Fibroblast of skin of left biceps (primary cell): ENCODE results near the gene EPB41L2.
A peak's percentile ranks its signal among the peaks of the same experiment; 100 is the strongest.
"Not testable (repeated sequence)": the region's sequence is repeated elsewhere in the genome, so short reads cannot be mapped to it uniquely, and the experiment has no call there.

ENCODE experiments used
- DNase-seq, 2 experiments: peaks; one replicate each; pipeline ENCODE4 v3.0.0-alpha.2; 2013; ENCODE audit warnings: low read depth in 2 of 2

Gene EPB41L2

DNA sequence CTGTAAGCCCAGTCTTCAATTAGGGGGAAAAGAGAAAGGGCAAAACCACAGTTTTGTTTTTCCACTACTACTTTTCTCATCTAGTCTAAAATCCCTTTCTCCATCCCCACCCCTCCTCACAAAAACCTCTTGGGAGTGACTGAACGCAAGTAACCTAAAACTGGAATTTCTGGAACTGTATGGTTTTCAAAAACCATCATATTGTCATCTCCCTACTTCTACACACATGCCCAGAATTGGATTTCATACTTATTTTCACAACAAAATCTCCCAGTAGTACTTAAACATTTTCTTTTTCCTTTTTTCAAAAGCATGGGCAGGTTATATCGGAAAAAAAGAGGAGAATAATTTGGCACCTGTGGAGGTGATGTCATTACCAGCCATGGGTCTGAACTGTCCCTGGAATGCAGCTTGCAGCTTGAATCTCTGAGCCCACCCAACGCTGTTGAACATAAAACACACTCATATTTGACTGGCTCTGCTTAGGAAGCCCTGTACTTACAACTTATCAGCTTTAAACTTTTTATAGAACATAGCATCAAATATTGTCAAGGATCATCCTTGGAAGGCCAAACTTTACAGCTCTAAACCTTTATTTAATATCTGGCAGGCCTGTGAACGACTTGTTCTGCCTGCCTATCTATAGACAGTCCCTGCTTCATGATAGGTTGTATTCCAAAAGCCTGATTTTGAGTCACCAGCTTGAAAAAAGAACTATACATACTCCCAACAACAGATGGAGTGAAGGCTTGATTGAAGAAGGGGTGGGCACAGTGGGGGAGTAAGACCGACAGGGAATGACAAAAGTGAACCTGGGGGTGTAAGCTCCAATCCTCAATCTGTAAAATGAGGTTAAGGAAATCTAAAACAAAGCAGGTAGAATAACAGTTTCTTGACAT lies 59.3 kb downstream of the EPB41L2 start:
- no peak for DNase-seq

DNA sequence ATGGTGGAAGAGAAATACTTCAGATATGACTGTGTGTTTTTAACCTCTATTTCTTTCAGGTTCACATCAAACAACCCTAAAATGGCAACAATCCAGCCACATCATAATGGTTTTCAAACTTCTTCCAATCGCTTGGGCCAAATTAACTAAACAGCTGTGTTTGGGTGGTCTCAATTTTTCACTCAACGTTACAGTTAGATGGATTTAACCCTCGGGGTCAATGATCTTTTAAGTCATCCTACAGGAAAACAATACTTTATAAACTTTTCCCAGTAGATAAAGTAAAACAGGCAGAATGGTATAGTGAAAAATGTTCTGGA lies 60.4 kb downstream of the EPB41L2 start:
- DNase-seq, result no peak

DNA sequence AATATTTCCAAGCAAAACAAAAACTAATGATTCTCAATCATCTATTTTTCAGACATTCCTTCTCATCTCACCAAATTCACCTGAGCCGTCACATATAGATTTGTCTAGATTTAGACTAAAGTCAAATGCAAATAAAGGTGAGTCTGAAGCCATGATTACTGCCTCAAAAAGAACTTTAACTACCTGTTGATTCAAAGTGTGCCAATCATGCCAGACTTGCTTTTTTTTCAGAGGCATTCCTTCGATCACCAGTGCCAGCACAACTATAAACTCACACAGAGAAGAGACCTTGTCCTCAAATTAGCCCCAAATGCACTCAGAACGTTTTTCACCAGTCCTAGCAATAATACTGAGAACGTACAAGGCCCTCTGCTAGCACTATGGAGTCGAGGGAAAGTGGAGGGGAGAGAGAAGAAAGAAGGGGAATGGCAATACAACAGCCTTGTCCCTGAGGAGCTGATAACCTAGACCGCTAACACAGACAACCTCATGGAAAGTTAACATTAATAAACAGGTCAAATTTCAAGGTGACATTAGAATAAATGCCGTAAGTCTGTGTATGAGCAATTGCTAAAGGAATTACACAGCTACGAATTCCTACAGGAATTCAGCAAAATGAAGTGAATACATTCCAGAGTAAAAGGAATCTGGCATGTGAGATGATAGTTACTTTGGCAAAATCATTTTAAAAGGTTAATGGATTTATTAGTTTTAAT lies 60.9 kb downstream of the EPB41L2 start:
- DNase-seq, result no peak

DNA sequence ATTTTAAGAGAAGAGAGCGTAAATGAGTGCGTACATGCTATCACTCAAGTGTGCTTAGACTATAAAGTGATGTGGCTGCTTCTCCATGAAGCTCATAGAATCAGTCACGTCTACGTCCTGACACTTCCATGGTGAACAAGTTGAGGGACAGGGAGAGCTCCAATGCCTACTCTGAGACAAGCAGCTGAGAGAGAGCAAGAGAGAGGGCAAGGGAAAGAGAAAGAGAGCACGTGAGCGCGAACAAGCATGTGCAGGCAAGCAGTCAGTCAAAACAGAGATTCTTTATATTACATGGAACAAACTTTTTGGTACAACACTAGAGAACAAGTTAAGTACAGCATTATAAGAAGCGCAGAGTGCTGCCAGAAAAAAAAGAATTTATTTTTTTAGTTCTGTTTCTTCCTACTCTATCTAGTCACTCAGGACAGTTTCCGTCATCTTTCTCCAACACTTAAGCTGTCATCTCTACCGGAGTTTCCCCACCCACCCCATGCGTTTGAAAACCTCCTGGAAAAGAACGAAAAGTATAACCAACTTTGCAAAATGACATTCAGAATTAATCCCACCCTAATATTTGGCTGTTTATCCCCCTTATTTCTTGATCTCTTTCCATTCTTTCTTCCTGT lies 61.8 kb downstream of the EPB41L2 start:
- no peak for DNase-seq

DNA sequence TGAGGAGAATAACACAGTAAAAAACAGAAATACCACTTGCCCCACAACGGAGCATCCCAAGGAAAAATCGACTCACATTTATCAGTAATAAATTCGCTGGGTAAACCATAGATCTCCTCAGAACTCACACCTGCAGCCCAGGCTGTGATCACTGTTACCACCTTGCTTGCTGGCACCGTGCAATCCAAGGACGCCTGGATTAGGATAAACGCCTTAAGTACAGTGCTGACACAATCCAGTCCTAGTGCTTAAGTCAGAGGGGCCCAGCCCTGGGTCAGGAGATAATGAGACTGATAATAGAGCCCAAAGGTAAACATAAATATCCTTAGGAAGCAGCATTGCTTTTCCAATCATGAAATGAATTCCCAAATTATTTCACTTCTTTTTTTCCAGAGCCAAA lies 62.5 kb downstream of the EPB41L2 start:
- no peak for DNase-seq

DNA sequence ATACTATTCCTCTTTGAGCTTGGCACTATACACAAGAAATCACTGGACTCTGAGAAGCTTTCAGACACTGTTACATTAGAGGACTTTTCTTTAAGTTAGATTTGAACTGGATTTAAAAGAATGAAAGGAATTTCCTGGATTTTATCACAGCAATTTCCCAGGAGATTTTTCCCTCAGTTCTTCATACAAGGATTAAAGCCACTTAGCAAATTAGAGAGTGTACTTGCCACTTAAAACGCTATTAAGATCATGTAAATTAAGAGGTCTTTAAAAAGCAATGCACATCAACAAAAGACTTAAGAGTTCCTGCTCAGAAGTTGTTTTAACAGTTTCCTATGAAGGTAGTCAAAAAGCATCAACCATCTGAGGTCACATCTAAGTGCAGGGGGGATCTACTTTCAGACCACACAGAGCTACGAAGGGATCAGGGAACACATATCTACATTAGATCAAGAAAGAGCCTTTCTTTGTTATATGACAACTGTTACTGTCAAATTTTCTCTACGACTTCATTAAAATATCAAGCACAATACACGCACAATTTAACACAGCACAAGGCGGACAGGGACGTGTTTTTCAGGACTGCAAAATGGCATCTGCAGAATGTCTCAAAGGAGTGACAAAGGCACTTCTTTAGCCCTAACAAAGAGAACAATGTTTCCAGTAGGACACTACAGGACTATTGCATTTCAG lies 65.8 kb downstream of the EPB41L2 start:
- no peak for DNase-seq

DNA sequence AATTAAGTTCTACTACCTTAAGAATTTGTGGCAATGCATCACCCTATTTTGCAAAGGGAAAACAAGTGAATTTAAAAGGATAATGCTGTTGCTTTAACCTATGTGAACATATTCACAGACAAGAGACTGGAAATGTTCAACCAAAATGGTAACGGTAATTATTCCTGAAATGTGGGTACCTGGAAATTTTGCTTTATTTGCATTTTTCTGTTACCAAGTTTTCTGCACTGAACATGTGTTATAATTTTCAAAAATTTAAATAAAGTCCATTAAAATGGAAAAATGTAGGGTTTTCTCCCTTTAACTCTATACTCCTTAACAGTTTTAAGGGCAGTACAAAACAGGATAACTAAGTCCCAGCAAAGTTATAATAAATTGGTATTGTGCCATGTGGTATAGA lies 66.4 kb downstream of the EPB41L2 start:
- DNase-seq, result no peak

DNA sequence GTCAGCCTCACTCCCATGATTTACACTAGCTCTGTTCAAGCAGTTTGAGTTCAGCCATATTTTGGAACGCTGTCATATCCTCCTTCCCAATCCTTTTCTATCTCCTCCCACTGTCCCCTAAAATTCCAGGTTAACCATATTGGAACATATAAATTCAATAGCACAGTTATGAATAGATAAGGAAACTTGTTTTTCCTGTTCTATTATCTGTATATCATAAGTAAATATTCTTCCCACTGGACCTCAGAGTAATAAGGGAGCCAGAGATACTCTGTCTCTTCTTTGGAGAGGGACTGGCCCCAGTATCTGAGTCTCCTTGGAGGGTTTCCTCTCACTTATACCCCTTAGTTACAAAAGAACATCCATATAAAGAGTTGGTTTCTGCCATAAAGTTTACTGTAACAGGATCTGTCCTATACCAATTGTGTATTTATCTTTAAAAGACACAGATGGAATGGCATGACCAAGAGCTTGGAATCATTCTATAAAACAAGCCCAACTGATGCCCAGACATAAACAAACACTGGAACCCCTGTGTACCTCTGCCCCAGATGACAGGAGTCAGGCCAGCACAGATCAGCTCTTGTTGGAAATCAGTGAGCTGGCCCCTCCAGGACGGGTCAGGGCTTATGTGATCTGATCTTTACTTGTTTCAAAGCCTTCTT lies 67.1 kb downstream of the EPB41L2 start:
- no peak for DNase-seq

DNA sequence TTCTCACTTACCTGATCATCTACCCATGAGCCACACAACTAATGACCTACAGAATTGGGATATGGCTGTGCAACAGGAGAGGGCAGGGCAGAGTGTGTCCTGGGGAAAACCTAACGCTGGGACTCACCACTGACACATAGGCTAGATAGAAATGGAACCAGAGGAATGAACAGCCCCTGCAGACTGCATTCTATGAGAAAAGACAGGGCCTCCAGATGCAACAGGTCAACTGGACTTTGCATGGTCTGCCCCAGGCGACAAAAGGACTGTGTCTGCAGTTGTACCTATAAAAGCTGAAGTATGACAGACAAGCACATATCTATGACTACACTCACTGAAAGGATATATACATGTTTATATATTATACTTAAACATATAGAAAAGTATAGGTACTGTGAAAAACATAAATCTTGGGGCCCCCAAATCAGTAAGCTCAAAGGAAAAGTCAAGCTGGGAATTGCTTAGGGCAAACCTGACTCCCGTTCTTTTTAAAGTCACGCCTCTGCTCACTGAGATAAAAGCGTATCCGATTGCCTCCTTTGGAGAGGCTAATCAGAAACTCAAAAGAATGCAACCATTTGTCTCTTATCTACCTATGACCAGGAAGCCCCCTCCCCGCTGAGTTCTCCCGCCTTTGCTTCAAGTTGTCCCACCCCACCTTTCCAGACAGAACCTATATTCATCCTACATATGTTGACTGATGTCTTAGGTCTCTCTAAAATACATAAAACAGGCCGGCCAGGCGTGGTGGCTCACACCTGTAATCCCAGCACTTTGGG lies 68.5 kb downstream of the EPB41L2 start:
- DNase-seq, result no peak

DNA sequence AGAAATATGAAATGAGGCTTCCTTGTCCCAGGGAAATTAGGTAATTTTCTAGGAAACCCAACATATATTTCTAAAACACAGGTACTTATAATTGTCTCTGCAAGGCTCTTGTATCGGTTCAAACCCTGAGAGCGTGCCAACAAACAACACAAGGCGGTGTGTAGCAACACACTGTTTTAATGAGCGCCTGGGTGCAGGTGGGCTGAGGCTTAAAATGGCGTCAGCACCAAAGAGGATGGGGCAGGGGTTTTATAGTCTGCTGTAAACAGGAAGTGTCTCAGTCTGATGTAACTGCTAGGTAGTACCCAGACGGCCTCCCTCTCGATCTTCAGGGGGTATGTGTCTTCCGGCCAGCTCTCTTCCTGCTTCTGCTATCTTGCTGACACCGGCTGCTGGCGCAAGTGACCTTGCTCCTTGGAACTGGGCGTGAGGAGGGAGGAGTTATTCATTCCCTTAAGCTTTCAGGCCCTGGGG lies 69.7 kb downstream of the EPB41L2 start:
- DNase-seq, result no peak

DNA sequence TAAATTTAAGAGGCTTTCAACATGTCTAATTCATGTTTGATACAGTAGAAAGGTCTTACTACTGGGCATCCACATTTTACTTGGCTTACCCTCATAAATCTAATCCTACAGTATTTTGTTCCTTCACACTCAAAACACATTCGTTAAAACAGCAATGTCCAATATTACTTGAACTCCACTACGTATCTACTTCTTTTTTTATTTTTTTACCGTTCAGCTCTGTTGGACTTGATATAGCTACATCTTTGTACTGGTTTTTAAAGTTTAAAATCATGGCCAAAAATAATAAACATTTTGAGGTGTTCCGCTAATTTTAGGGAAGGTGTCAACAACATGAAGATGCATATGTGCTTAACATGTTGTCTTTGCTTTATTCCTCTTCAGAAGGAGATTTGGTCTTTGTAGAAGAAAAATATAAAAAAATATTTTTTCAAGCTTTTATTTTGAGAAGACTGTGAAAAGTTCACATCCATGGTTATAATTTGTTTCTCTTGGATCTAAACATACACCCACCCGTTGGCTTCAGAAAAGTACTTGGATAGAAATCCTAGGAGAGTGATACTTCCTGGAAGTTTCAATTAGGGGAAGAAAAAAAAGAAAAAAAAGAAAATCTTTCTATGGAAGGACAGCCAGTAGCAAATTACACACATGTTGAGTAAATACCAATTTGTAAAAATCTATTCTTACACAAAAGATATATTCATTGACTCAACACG lies 71.5 kb downstream of the EPB41L2 start:
- no peak for DNase-seq

DNA sequence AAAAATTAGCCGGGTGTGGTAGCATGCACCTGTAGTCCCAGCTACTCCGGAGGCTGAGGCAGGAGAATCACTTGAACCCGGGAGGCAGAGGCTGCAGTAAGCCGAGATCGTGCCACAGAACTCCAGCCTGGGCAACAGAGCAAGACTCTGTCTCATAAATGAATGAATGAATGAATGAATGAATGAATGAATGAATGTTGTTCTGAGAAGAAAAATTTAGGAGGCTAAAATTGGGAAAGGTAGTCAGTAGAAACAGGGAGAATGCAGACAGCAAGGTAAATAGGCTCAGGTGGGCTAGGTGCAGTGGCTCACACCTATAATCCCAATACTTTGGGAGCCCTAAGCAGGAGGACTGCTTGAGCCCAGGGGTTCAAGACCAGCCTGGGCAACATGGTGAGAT lies 75.5 kb downstream of the EPB41L2 start:
- not testable (repeated sequence) for DNase-seq

DNA sequence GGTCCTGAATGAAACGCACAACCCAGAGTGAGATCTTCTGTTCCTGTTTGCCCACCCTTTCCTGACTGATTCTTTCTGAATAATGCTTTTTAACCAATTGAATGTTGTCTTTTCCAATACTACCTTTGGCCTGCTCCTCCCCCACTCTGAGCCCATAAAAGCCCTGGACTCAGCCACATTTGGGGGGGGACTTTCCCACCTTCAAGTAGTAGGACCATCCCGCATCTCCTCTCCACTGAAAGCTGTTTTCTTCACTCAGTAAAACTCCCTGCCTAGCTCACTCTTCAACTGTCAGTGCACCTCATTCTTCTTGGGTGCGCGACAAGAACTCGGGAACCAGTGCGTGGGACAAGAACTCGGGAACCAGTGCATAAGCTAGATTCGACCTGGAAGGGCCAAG lies 77.9 kb downstream of the EPB41L2 start:
- no peak for DNase-seq

DNA sequence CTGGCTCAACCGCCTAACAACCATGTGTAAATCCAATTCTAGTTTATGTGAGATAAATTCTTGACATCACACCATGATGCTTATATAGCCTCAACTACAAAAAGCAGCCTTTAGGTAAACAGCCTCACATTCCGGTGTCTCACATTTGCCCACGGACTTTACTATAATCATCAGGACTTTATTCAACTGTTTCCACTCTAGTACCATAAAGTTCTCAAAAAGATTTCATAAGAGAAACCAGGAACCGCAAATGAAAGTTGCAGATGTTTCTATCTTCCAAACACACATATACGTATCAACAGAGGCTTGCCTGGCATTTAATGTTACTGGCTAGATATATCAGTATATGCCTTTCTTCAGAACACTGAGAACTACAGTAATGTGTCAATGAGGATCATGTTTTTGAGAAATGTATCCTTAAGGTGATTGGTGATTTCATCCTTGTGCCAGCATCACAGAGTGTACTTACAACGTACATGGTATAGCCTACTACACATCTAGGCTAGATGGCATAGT lies 80.0 kb downstream of the EPB41L2 start:
- no peak for DNase-seq

DNA sequence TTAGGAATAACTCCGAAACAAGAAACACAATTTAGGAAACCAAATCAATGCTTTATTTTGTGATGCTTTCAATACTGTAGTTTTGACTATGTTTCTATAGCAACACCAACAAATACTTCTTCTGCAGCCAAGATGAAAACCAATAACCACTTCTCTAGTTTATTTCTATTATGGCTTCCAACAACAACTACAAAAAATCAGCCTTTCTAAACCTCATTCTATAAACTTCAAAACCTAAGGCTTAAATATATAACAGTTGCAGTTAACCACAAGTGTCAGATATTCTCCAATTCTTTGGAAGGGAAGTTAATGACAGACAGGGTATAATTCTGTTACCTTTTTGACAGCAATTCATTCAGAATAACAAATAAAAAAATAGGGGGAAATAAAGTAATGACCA lies 80.9 kb downstream of the EPB41L2 start:
- no peak for DNase-seq

DNA sequence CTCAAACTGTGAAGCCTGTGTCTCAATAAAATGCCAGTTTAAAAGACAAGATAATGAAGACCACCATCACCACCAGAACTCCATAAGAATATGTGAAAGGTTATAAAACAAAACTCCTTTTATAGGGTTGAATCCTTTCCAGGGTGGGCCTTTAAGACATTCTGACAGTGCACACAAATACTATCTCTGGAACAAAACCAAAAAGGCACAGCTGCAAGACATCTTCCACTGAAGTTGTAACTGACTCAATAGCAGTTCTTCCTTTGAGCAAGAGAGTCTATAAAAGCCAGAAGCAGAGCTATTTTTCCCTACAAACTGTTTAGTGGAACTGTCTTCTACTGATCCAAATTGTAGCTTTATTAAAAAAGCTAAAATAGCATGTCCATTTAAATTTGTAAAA lies 81.6 kb downstream of the EPB41L2 start:
- DNase-seq, result peak in 1 of 2 experiments; percentile 58

DNA sequence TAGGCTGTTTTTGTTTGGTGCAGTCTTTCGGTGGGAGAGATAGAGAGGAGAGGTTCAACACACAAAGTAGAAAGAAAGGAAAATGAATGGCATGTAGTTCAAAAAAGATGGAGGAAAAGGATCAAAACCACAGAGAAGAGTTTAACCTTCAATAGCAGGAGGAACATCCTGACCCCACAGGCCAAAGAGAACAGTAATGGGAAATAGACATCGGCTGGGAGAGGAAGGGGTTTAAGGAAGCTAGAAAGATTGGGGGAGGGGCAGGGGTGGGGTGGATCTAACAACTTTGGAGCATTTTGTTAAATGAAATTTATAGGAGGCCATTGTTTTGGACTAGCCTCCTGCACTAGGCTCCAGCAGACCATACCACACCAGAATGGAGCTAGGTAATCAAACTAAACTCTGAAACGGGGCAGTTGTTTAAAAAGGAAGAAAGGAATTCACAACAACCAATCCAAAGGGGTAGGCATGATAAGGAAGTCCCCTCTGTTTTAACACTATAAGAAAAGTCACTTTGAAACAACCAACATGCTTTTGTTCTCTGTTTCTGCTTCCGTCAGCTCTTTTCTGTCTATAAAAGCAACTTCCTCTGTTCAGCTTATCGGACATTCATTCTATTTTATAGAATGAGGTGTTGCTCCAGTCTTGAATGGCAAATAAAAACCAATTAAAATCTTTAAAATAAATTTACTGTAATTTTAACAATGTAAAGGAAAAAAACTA lies 82.6 kb downstream of the EPB41L2 start:
- no peak for DNase-seq

DNA sequence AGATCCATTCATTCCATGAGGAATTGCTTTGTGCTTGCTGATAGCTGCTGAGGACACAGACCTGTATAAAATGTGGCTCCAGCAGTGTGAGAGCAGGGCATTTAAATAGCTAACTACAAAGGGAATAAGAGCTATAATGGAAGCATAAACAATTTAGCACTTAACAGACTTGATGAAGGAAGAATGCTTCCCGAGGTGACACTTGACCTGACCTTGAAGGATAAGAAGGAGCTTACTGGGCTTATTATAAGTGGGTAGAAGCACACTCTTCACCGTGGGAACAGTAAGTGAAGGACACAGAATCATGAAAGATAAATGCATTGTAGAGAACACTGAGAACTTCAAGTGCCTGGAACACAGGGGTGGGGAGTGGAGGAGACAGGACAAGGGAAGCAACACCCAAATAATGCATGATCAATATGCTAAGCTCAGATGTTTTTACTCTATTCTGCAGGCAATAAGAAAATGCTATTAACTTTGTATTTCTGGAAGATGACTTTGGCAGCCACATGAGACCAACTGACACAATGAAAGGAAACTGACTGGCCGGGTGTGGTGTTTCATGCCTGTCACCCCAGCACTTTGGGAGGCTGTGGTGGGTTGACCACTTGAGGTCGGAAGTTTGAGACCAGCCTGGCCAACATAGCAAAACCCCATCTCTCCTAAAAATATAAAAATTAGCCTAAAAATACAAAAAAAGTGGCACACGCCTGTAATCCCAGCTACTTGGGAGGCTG lies 84.2 kb downstream of the EPB41L2 start:
- DNase-seq, result no peak

DNA sequence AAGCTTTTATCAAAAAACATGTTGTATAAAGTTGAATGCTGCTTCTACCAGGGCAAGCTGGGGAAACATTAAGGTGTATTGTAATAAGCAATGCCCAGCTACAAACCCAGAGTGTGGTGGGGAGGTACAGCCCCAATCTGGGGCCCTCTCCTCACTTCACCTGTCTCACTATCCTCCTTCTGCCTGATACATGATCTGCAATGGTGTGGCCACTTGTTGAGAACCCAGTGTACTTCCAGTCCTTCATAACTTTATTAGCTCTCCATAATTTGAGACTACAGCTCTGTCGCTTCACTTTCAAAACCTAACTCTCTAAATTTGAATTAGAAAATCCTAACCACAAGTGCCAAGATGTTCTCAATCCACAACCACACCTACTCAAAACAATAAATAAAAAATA lies 84.9 kb downstream of the EPB41L2 start:
- DNase-seq, result no peak
